SK-N-DZ (cell line): ENCODE measurements around the gene FSD1L. TPM values are rescaled to one million over a fixed set of nuclear protein-coding genes. Genes with fewer than 3 reads are reported as not detected.

Source experiments
- DNase-seq: peaks from one replicate; pipeline ENCODE4 v3.0.0-alpha.2; 2015; ENCODE audit warnings: low spot score
- polyA plus RNA-seq, 2 experiments: library from polyadenylated mRNA; depleted of rRNA; stranded (reverse); fragments of >200 nt; gene quantifications; 2 replicates each; pipeline ENCODE4 v1.2.3, GENCODE V29; 2014

FSD1L gene
- 4.6 and 4.7 TPM in 2 replicates for polyA plus RNA-seq (2014; cell fraction: cytosol; rRNA removed)
- 18.1 and 22.8 TPM in 2 replicates for polyA plus RNA-seq (2014; cell fraction: nucleus; rRNA removed)

GRCh38 chr9:105447814-105448812, at the start of gene FSD1L:
Gene FSD1L (plus strand): TSS chr9:105448034. CDS start chr9:105448221, 187 bp downstream.
- DNase-seq: peak; percentile 91

GRCh38 chr9:105399117-105399516, 48.7 kb upstream of the FSD1L start:
- no peak for DNase-seq

- DNase-seq: no peak
Observed at GRCh38 chr9:105401651-105402050, 46.2 kb upstream of the FSD1L start.

- DNase-seq: no peak
Observed at GRCh38 chr9:105403552-105404248, 44.1 kb upstream of the FSD1L start.

- DNase-seq: no peak
Observed at GRCh38 chr9:105405514-105406131, 42.2 kb upstream of the FSD1L start.

- DNase-seq: no peak
Observed at GRCh38 chr9:105406369-105406768, 41.5 kb upstream of the FSD1L start.

GRCh38 chr9:105413525-105413924, 34.3 kb upstream of the FSD1L start:
- DNase-seq: peak; percentile 34

GRCh38 chr9:105414947-105415661, 32.7 kb upstream of the FSD1L start:
- DNase-seq: peak; percentile 54

GRCh38 chr9:105415662-105415980, 32.2 kb upstream of the FSD1L start:
- no peak for DNase-seq

GRCh38 chr9:105416840-105417239, 31.0 kb upstream of the FSD1L start:
- DNase-seq: no peak

- DNase-seq: no peak
Observed at GRCh38 chr9:105418588-105419500, 29.0 kb upstream of the FSD1L start.

- no peak for DNase-seq
Observed at GRCh38 chr9:105419816-105420597, 27.8 kb upstream of the FSD1L start.

GRCh38 chr9:105421154-105421553, 26.7 kb upstream of the FSD1L start:
- no peak for DNase-seq

GRCh38 chr9:105421864-105422263, 26.0 kb upstream of the FSD1L start:
- DNase-seq: no peak

- DNase-seq: no peak
Observed at GRCh38 chr9:105425816-105426433, 21.9 kb upstream of the FSD1L start.

- DNase-seq: no peak
Observed at GRCh38 chr9:105426657-105427056, 21.2 kb upstream of the FSD1L start.

GRCh38 chr9:105431424-105432246, 16.2 kb upstream of the FSD1L start:
- DNase-seq: no peak

GRCh38 chr9:105432247-105432842, 15.5 kb upstream of the FSD1L start:
- no peak for DNase-seq
